A549 treated with RU486 at 1 μM for 4 hours (cell line): Measurements from ENCODE around the gene PRRG2. TPM values are rescaled to one million over a fixed set of nuclear protein-coding genes. Genes with fewer than 3 reads are reported as not detected.

Experiments used
- total RNA-seq: library from RNA; stranded (reverse); fragments of 200-300 nt; extraction: Qiagen RNA extraction; gene quantifications from 5 replicates; pipeline ENCODE4 v1.2.3, GENCODE V29; 2022; ENCODE audit warnings: low read depth

PRRG2 gene
- 0.66 to 1.5 TPM (median 1.0 TPM) in 5 replicates for total RNA-seq

DNA sequence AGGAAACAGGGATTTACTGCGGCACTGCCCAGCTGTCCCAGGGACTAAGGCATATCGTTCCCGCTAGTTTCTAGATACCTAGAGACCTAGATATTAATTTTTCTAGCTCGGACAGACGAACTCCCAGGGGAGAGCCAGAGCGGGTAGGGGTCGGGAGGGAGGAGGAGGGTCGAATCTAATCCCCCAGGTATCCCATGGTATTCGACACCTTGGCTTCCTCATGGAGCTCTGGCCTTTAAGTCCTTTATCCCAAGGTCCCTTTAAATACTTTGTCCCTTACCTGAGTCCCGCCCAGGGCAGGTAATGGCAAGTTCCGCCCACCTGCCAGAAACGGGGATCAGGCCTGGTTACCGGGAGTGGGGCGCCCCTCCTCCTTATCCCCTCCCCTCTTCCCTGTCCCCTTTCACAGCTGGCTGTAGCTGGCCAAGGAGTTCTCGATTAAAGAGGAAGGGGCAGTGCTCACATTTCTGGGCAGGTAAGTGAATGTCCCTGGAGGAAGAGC, at the start of gene PRRG2:
TSS of gene PRRG2 (plus strand) at position 310 of the 502 bp plus-strand sequence. CDS start 1,904 bp downstream, outside the sequence.

GRCh38 chr19:49580264-49581006, 681 bp upstream of the PRRG2 start, which contains the start of gene NOSIP:
NOSIP (minus strand) TSS chr19:49580556; CDS start chr19:49560691, 19,865 bp downstream.

GRCh38 chr19:49590971-49591730, 10.0 kb downstream of the PRRG2 start, which contains the start of gene PRR12:
PRR12 (plus strand) TSS chr19:49591182; CDS start chr19:49591655, 473 bp downstream.

DNA sequence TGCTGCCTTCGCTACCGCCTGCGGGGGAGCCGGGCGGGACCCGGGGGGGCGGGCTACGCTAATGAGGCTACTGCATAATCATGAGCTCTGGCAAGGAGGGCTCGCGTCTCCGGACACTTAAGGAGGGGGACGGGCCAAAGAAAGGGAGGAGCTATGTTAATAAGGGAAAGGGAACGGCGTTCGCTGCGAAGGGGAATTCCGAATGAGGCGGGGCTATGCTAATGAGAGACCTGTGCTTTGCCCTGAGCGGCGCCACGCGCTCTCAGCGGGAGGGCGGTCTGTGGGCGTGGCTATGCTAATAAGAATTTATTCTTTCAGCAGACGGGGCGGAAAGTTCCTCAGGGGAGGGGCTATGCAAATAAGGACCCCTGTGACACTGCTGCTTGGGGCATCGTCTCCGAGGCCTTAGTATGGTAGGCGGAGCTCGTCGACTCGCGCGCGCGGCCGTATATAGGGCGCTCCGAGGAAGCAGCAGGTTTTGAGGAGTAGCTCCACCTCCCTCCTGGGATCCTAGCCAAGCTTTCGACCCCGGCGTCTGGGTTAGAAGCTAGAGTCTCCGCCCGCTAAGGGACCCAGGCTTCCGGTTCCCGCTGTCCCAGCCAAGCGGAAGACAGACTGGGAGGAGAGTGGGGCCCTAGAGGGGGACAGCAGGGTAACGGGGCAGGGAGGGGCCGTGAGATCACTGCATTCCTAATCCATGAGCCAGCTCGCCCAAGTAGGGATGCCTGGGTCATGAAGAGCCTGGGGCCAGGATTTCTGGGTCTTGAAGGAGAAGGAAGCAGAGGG, 59.2 kb downstream of the PRRG2 start, which contains the start of gene RRAS:
TSS of gene RRAS (minus strand) at position 31 of the 786 bp plus-strand sequence. CDS start 45 bp downstream, outside the sequence.

Other genes starting within 250 kb of the PRRG2 start
- not detected in 5 replicates for gene CD37, start 245.9 kb upstream of the PRRG2 start, total RNA-seq
- gene TEAD2, start 218.9 kb upstream of the PRRG2 start, total RNA-seq: 13.9 to 21.0 TPM (median 17.2 TPM) in 5 replicates
- 0.37 to 1.0 TPM (median 0.48 TPM) in 5 replicates for gene DKKL1, start 217.4 kb upstream of the PRRG2 start, total RNA-seq
- 0.10 TPM in 1 of 5 replicates, not detected in the others for gene KASH5, start 193.1 kb upstream of the PRRG2 start, total RNA-seq
- gene PTH2, start 157.9 kb upstream of the PRRG2 start, total RNA-seq: not detected in 5 replicates
- gene GFY, start 155.9 kb upstream of the PRRG2 start, total RNA-seq: 0.12 to 0.28 TPM (median 0.17 TPM) in 4 of 5 replicates, not detected in the other
- gene SLC17A7, start 139.8 kb upstream of the PRRG2 start, total RNA-seq: 0.39 to 0.73 TPM (median 0.67 TPM) in 5 replicates
- gene PIH1D1, start 129.5 kb upstream of the PRRG2 start, total RNA-seq: 88.4 to 93.8 TPM (median 92.6 TPM) in 5 replicates
- 13.6 to 25.0 TPM (median 21.1 TPM) in 5 replicates for gene ALDH16A1, start 128.1 kb upstream of the PRRG2 start, total RNA-seq
- 0.90 to 2.2 TPM (median 1.2 TPM) in 5 replicates for gene FLT3LG, start 107.1 kb upstream of the PRRG2 start, total RNA-seq
- 3,849 to 4,394 TPM (median 4,225 TPM) in 5 replicates for gene RPL13A, start 93.7 kb upstream of the PRRG2 start, total RNA-seq
- 3,786 to 4,498 TPM (median 3,975 TPM) in 5 replicates for gene RPS11, start 84.9 kb upstream of the PRRG2 start, total RNA-seq
- gene FCGRT, start 68.7 kb upstream of the PRRG2 start, total RNA-seq: 23.9 to 33.3 TPM (median 28.1 TPM) in 5 replicates
- 0.78 to 2.8 TPM (median 2.0 TPM) in 5 replicates for gene RCN3, start 53.3 kb upstream of the PRRG2 start, total RNA-seq
- 80.5 to 105 TPM (median 102 TPM) in 5 replicates for gene NOSIP, start 760 bp upstream of the PRRG2 start, total RNA-seq
- gene PRR12, start 9.9 kb downstream of the PRRG2 start, total RNA-seq: 24.2 to 35.2 TPM (median 31.5 TPM) in 5 replicates
- gene RRAS, start 58.8 kb downstream of the PRRG2 start, total RNA-seq: 81.1 to 134 TPM (median 118 TPM) in 5 replicates
- gene SCAF1, start 60.9 kb downstream of the PRRG2 start, total RNA-seq: 42.4 to 73.9 TPM (median 68.0 TPM) in 5 replicates
- gene IRF3, start 84.5 kb downstream of the PRRG2 start, total RNA-seq: 83.2 to 108 TPM (median 101 TPM) in 5 replicates
- gene BCL2L12, start 84.6 kb downstream of the PRRG2 start, total RNA-seq: 51.6 to 75.3 TPM (median 73.0 TPM) in 5 replicates
- gene PRMT1, start 96.0 kb downstream of the PRRG2 start, total RNA-seq: 407 to 437 TPM (median 431 TPM) in 5 replicates
- gene ADM5, start 108.3 kb downstream of the PRRG2 start, total RNA-seq: 3.9 to 6.9 TPM (median 5.9 TPM) in 5 replicates
- 11.6 to 14.1 TPM (median 12.2 TPM) in 5 replicates for gene CPT1C, start 109.8 kb downstream of the PRRG2 start, total RNA-seq
- gene TSKS, start 182.0 kb downstream of the PRRG2 start, total RNA-seq: not detected in 5 replicates
- gene AP2A1, start 185.7 kb downstream of the PRRG2 start, total RNA-seq: 40.1 to 57.4 TPM (median 50.9 TPM) in 5 replicates
- 14.0 to 15.8 TPM (median 14.6 TPM) in 5 replicates for gene FUZ, start 232.0 kb downstream of the PRRG2 start, total RNA-seq
- 44.3 to 77.3 TPM (median 61.4 TPM) in 5 replicates for gene MED25, start 237.0 kb downstream of the PRRG2 start, total RNA-seq